Lower leg skin (tissue), 3 donors: ENCODE measurements around the gene BTC.

Experiments
- POLR2A ChIP-seq, 2 donors: fragments of 450-650 bp; IDR thresholded peaks; one replicate each; pipeline ENCODE4 v1.6.1; 2016 to 2017; ENCODE audit warnings: antibody characterized with exemption in 2 of 2, mild to moderate bottlenecking in 1 of 2, moderate library complexity in 1 of 2
- TF ChIP-seq, protein P1 (sequence below), 3 donors: fragments of 450-650 bp; IDR thresholded peaks; one replicate each; pipeline ENCODE4 v1.5.1; 2016; ENCODE audit warnings: antibody characterized with exemption in 3 of 3, mild to moderate bottlenecking in 3 of 3, moderate library complexity in 2 of 3

DNA sequence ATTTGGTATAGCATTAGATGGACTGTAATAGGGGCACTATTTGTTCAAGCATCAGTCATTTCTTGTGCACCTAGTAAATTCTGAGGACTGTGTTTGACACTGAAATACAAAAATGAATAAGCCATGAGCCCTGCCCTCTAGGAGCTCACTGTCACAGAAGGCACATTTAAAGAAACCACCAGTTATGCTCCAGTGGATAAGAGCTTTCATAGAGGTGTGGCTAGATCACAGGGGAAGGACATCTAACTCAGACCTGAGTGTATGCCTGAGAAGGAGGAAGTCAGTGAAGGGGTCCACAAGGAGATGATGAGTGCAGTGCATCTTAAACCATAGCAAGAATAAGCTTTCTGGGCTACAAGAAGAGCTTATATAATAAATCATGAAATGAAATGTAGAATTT, 40.1 kb downstream of the BTC start:
- no peak for TF ChIP-seq POLR2A (IDR thresholded peaks at IDR 0.05)
- TF ChIP-seq, protein P1, sequence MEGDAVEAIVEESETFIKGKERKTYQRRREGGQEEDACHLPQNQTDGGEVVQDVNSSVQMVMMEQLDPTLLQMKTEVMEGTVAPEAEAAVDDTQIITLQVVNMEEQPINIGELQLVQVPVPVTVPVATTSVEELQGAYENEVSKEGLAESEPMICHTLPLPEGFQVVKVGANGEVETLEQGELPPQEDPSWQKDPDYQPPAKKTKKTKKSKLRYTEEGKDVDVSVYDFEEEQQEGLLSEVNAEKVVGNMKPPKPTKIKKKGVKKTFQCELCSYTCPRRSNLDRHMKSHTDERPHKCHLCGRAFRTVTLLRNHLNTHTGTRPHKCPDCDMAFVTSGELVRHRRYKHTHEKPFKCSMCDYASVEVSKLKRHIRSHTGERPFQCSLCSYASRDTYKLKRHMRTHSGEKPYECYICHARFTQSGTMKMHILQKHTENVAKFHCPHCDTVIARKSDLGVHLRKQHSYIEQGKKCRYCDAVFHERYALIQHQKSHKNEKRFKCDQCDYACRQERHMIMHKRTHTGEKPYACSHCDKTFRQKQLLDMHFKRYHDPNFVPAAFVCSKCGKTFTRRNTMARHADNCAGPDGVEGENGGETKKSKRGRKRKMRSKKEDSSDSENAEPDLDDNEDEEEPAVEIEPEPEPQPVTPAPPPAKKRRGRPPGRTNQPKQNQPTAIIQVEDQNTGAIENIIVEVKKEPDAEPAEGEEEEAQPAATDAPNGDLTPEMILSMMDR (IDR thresholded peaks at IDR 0.05), result no peak
